B cell (primary cell): ENCODE data around the gene DOCK7. TPM values are rescaled to one million over a fixed set of nuclear protein-coding genes. Genes with fewer than 3 reads are reported as not detected.

Source experiments
- ATAC-seq: fragments of 200-7000 bp; cut with Tn5 transposase; one replicate; pipeline ENCODE4 v1.10.0; 2021; ENCODE audit warnings: low read depth, mild to moderate bottlenecking, moderate number of reproducible peaks, moderate library complexity
- CTCF ChIA-PET: fragments of 350-600 bp; sonication (Branson Sonifier 250); formaldehyde crosslinking; loops from one replicate; lab custom pipeline; 2021; ENCODE audit warnings: antibody characterized with exemption, inconsistent platforms; lab: Charles Lee
- POLR2A ChIA-PET: fragments of 350-600 bp; sonication (Branson Sonifier 250); formaldehyde crosslinking; loops from one replicate; lab custom pipeline; 2021; ENCODE audit warnings: antibody characterized with exemption; lab: Charles Lee
- DNase-seq: peaks from one replicate; pipeline ENCODE4 v3.0.0; 2013
- H2AFZ ChIP-seq: 2 replicates; pipeline ENCODE4 v1.6.1; 2012; ENCODE audit warnings: mild to moderate bottlenecking, low read depth, low read length; ENCODE audit not compliant: insufficient read depth, poor library complexity, severe bottlenecking
- H3K27ac ChIP-seq, 2 donors: 1 replicate in 1 of 2; 2 replicates in 1 of 2; pipeline ENCODE4 v1.5.1; 2012 to 2013; ENCODE audit warnings: low read length in 2 of 2, mild to moderate bottlenecking in 2 of 2, moderate library complexity in 1 of 2
- H3K27me3 ChIP-seq, 4 experiments: fragments of 200-600 bp in 1 of 4; sonication (generic) in 1 of 4; replicated peaks in 1 of 4; 1 replicate in 2 of 4; 2 replicates in 2 of 4; pipeline versions ENCODE4 v1.6.1 to v1.7.0; 2013 to 2016; ENCODE audit warnings: low read length in 3 of 4, mild to moderate bottlenecking in 2 of 4, mixed read lengths in 1 of 4, moderate library complexity in 1 of 4; ENCODE audit not compliant: insufficient read depth in 4 of 4, control insufficient read depth in 3 of 4; ENCODE audit errors: control extremely low read depth in 1 of 4
- H3K36me3 ChIP-seq, 2 experiments: replicated peaks in 1 of 2; 1 replicate in 1 of 2; 2 replicates in 1 of 2; pipeline versions ENCODE4 v1.6.1 to v1.7.1; 2013; ENCODE audit warnings: low read length in 1 of 2; ENCODE audit not compliant: insufficient read depth in 2 of 2, control insufficient read depth in 1 of 2; ENCODE audit errors: control extremely low read depth in 1 of 2, extremely low read depth in 1 of 2
- H3K4me1 ChIP-seq, 2 donors: fragments of 200-600 bp in 1 of 2; sonication (generic) in 1 of 2; 1 replicate in 1 of 2; 2 replicates in 1 of 2; pipeline versions ENCODE4 v1.5.1 to v1.6.1; 2013 to 2017; ENCODE audit warnings: low read length in 2 of 2; ENCODE audit not compliant: control insufficient read depth in 2 of 2, insufficient read depth in 2 of 2
- H3K4me2 ChIP-seq: replicated peaks from 2 replicates; pipeline ENCODE3; 2012; ENCODE audit warnings: mild to moderate bottlenecking, low read depth, low read length; ENCODE audit not compliant: poor library complexity, severe bottlenecking
- H3K4me3 ChIP-seq, 5 experiments: fragments of 200-600 bp in 1 of 5; sonication (generic) in 1 of 5; 1 replicate in 3 of 5; 2 replicates in 2 of 5; pipeline versions ENCODE4 v1.5.1 to v1.7.0; 2011 to 2016; ENCODE audit warnings: low read length in 4 of 5, mild to moderate bottlenecking in 4 of 5, low read depth in 2 of 5, control low read depth in 1 of 5, moderate library complexity in 1 of 5; ENCODE audit not compliant: insufficient read depth in 1 of 5; ENCODE audit errors: control extremely low read depth in 1 of 5, extremely low read depth in 1 of 5
- H3K79me2 ChIP-seq: fragments of 200-600 bp; sonication (generic); one replicate; pipeline ENCODE4 v1.6.0; 2016; ENCODE audit warnings: low read length; ENCODE audit not compliant: control insufficient read depth, insufficient read depth
- H3K9ac ChIP-seq: fragments of 200-600 bp; sonication (generic); 2 replicates; pipeline ENCODE4 v1.6.1; 2017; ENCODE audit warnings: mild to moderate bottlenecking, low read length, moderate library complexity
- H3K9me3 ChIP-seq, 3 donors: one replicate each; pipeline versions ENCODE4 v1.6.1 to v1.7.1; 2013; ENCODE audit warnings: low read length in 2 of 3; ENCODE audit not compliant: control insufficient read depth in 2 of 3, insufficient read depth in 1 of 3; ENCODE audit errors: control extremely low read depth in 1 of 3
- H4K20me1 ChIP-seq: 2 replicates; pipeline ENCODE4 v1.6.0; 2012; ENCODE audit warnings: mild to moderate bottlenecking, low read length; ENCODE audit not compliant: insufficient read depth, control insufficient read depth, poor library complexity, severe bottlenecking
- H3K27ac Mint-ChIP-seq: one replicate; pipeline ENCODE4 v1.8.0; 2021; ENCODE audit warnings: mixed read lengths
- H3K27me3 Mint-ChIP-seq: one replicate; pipeline ENCODE4 v1.8.0; 2021; ENCODE audit warnings: mixed read lengths
- H3K4me1 Mint-ChIP-seq: one replicate; pipeline ENCODE4 v1.8.0; 2021; ENCODE audit warnings: mixed read lengths
- H3K4me3 Mint-ChIP-seq: one replicate; pipeline ENCODE4 v1.8.0; 2021; ENCODE audit warnings: mixed read lengths
- H3K9me3 Mint-ChIP-seq: one replicate; pipeline ENCODE4 v1.8.0; 2022; ENCODE audit warnings: mixed read lengths; ENCODE audit not compliant: insufficient read depth
- EZH2 ChIP-seq: IDR thresholded peaks from 2 replicates; pipeline ENCODE4 v1.6.1; 2012; ENCODE audit warnings: borderline replicate concordance, low read depth, mild to moderate bottlenecking, moderate library complexity, low read length; ENCODE audit not compliant: insufficient read depth, poor library complexity, severe bottlenecking
- WGBS: methylation state at CpG from one replicate; pipeline ENCODE4 v1.1.5; 2013; ENCODE audit warnings: missing lambda C conversion rate; ENCODE audit not compliant: insufficient coverage; 5-methylcytosine and 5-hydroxymethylcytosine counted together
- intact Hi-C: fragments of 100-400 bp; cut with micrococcal nuclease; formaldehyde crosslinking; loops from one replicate; pipeline ENCODE4 v1.10.0; 2022
- polyA plus RNA-seq: library from polyadenylated mRNA; depleted of rRNA; stranded (reverse); fragments of >200 nt; gene quantifications from 2 replicates; pipeline ENCODE4 v1.2.3, GENCODE V29; 2012
- total RNA-seq, 2 donors: library from RNA; stranded (reverse); fragments of 120-200 nt in 1 of 2; gene quantifications; 1 replicate in 1 of 2; 2 replicates in 1 of 2; pipeline versions ENCODE4 v1.2.3 to v1.2.4, GENCODE V29; 2013 to 2022
- TF ChIP-seq, protein P1 (sequence below): fragments of 200-600 bp; IDR thresholded peaks from one replicate; pipeline ENCODE4 v1.8.0; 2022; ENCODE audit warnings: antibody characterized with exemption, mild to moderate bottlenecking

Gene DOCK7
- total and polyA plus RNA-seq, 2 donors (not counting 1 experiment from before 2014, with no cell fraction given) = 3.6 to 20.5 TPM

GRCh38 chr1:62735491-62736171 lies 47.4 kb upstream of the DOCK7 start:
- H3K4me3 ChIP-seq = no peak overlapping the region
- H3K27ac Mint-ChIP-seq = no peak overlapping the region
- no peak overlapping the region for H3K4me2 ChIP-seq
- POLR2A ChIA-PET = no interaction called here
- TF ChIP-seq EZH2 = no peak
- TF ChIP-seq, protein P1, sequence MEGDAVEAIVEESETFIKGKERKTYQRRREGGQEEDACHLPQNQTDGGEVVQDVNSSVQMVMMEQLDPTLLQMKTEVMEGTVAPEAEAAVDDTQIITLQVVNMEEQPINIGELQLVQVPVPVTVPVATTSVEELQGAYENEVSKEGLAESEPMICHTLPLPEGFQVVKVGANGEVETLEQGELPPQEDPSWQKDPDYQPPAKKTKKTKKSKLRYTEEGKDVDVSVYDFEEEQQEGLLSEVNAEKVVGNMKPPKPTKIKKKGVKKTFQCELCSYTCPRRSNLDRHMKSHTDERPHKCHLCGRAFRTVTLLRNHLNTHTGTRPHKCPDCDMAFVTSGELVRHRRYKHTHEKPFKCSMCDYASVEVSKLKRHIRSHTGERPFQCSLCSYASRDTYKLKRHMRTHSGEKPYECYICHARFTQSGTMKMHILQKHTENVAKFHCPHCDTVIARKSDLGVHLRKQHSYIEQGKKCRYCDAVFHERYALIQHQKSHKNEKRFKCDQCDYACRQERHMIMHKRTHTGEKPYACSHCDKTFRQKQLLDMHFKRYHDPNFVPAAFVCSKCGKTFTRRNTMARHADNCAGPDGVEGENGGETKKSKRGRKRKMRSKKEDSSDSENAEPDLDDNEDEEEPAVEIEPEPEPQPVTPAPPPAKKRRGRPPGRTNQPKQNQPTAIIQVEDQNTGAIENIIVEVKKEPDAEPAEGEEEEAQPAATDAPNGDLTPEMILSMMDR = no peak
- H3K27ac ChIP-seq = no peak overlapping the region
- H3K9me3 ChIP-seq = no peaks in the 10 kb centered on the region
- no peak for ATAC-seq
- H3K9ac ChIP-seq = no peak overlapping the region
- no peaks in the 10 kb centered on the region for H3K4me1 ChIP-seq
- H4K20me1 ChIP-seq = no peaks in the 10 kb centered on the region
- H3K27me3 Mint-ChIP-seq = peaks cover 3% of the 10 kb centered on the region
- H2AFZ ChIP-seq = no peak overlapping the region
- intact Hi-C loops = no loop called here
- no peaks in the 10 kb centered on the region for H3K36me3 ChIP-seq
- no peak for DNase-seq
- CTCF ChIA-PET = interaction anchor here (1.2 to 4.1 kb wide), 2 partner anchors 11 to 560 kb away, joined by 3 to 19 read pairs; no protein-coding TSS in a partner anchor
- WGBS = no CpG with 5 or more reads among the region's 3 CpGs
- no peak overlapping the region for H3K4me3 Mint-ChIP-seq
- H3K9me3 Mint-ChIP-seq = no peaks in the 10 kb centered on the region
- no peaks in the 10 kb centered on the region for H3K79me2 ChIP-seq
- peaks cover under 1% of the 10 kb centered on the region for H3K4me1 Mint-ChIP-seq
- no peaks in the 10 kb centered on the region for H3K27me3 ChIP-seq

DNA sequence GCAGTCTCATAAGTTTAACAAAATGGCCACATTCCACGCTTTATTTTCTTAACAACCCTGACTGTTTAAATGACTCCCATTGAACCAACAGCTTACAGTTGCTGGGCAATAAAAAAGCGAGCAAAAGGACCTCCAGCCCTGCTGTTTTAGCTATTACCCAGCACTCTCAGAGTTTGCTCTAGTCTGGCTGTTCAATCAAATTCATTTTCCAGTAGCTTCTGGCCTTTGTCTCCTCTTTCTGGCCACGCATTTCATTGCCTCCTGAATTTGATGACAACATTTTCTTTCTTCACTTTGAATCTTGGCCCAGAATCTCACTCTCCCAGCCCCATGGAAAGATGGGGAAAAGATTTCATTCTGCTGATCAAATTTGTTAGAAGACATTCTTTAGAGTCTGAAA lies 44.1 kb upstream of the DOCK7 start:
- TF ChIP-seq, protein P1 = no peak
- no peak for TF ChIP-seq EZH2
- Histone ChIP-seq H3K27ac (no peak overlapping the region), H3K36me3 (no peaks in the 10 kb centered on the region), H3K27me3 (no peaks in the 10 kb centered on the region), H3K9me3 (no peaks in the 10 kb centered on the region), H3K9ac (no peak overlapping the region), H3K79me2 (no peaks in the 10 kb centered on the region), H3K4me1 (no peaks in the 10 kb centered on the region), H3K4me2 (no peak overlapping the region), H2AFZ (no peak overlapping the region), H3K4me3 (no peak overlapping the region), H4K20me1 (no peaks in the 10 kb centered on the region)
- intact Hi-C loops = no loop called here
- H3K27me3 Mint-ChIP-seq = peaks cover 2% of the 10 kb centered on the region
- POLR2A ChIA-PET = no interaction called here
- CTCF ChIA-PET = no interaction called here
- no peaks in the 10 kb centered on the region for H3K4me1 Mint-ChIP-seq
- DNase-seq (no peak), ATAC-seq (no peak)
- no peak overlapping the region for H3K4me3 Mint-ChIP-seq
- H3K27ac Mint-ChIP-seq = no peak overlapping the region
- H3K9me3 Mint-ChIP-seq = no peaks in the 10 kb centered on the region
- WGBS = 90% methylated on average over 2 of the region's 3 CpGs
